ENCODE data around the gene PDGFB.

DNA sequence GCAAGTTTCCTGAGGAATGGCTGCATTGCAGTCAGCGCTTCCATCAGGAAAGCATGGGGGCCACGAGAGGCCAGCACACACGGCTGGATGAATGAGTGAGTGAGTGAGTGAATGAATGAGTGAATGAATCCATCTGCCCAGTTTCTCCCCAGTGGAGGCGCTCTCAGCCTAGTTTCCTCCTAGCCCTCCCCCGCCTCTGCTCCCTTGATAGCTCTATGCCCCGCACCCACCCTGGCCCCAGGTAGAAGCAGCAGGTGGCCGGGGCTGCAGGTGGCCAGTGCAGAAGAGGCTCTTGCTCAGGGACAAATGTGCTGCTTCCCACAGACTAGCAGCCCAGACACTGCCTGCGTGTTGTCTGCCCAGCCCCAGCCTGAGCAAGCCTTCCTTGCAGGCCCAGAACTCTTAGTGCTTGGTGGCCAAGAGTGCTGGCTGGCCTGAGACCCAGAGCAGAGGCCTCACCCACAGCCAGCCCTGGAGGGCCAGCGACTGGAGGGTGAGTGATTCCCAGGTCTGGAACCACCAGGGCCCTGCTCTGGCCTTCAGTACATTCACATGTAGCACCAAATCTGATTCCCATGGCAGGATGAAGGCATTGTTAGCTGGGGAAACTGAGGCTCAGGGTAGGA lies 31.1 kb upstream of the PDGFB start:
- TF ChIP-seq, protein P1, sequence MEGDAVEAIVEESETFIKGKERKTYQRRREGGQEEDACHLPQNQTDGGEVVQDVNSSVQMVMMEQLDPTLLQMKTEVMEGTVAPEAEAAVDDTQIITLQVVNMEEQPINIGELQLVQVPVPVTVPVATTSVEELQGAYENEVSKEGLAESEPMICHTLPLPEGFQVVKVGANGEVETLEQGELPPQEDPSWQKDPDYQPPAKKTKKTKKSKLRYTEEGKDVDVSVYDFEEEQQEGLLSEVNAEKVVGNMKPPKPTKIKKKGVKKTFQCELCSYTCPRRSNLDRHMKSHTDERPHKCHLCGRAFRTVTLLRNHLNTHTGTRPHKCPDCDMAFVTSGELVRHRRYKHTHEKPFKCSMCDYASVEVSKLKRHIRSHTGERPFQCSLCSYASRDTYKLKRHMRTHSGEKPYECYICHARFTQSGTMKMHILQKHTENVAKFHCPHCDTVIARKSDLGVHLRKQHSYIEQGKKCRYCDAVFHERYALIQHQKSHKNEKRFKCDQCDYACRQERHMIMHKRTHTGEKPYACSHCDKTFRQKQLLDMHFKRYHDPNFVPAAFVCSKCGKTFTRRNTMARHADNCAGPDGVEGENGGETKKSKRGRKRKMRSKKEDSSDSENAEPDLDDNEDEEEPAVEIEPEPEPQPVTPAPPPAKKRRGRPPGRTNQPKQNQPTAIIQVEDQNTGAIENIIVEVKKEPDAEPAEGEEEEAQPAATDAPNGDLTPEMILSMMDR (IDR thresholded peaks at IDR 0.05), result no peak
- TF ChIP-seq POLR2AphosphoS5 (IDR thresholded peaks at IDR 0.05), result no peak
- no peak for TF ChIP-seq POLR2A (IDR thresholded peaks at IDR 0.05)

All from prostate gland (tissue), 2 donors.